HFFc6 (cell line): ENCODE measurements around the gene ADORA2A. TPM values are rescaled to one million over a fixed set of nuclear protein-coding genes. Genes with fewer than 3 reads are reported as not detected.

ENCODE experiments used
- DNase-seq: peaks from one replicate; pipeline ENCODE4 v3.0.0-alpha.2; 2018
- H3K27ac Mint-ChIP-seq: 2 replicates; pipeline ENCODE4 v1.8.0; 2020; ENCODE audit warnings: mild to moderate bottlenecking, mixed read lengths
- H3K27me3 Mint-ChIP-seq: 2 replicates; pipeline ENCODE4 v1.8.0; 2021; ENCODE audit warnings: mild to moderate bottlenecking, moderate library complexity, mixed read lengths; ENCODE audit not compliant: insufficient read depth
- H3K36me3 Mint-ChIP-seq: 2 replicates; pipeline ENCODE4 v1.8.0; 2021; ENCODE audit warnings: low read depth, mixed read lengths
- H3K4me1 Mint-ChIP-seq: 2 replicates; pipeline ENCODE4 v1.8.0; 2020; ENCODE audit warnings: low read depth, mixed read lengths
- H3K4me3 Mint-ChIP-seq: 2 replicates; pipeline ENCODE4 v1.8.0; 2020; ENCODE audit warnings: mild to moderate bottlenecking, moderate library complexity, mixed read lengths
- H3K9me3 Mint-ChIP-seq: 2 replicates; pipeline ENCODE4 v1.8.0; 2020; ENCODE audit warnings: mild to moderate bottlenecking, mixed read lengths
- total RNA-seq, 6 experiments: library from RNA; stranded (reverse); fragmentation: NEBNext Ultra II Directional; extraction: Animal tissue kit (Norgen Biotek cat#: 25700); gene quantifications; 2 replicates in 1 of 6; 3 replicates in 5 of 6; pipeline ENCODE4 v1.2.3, GENCODE V29; 2021
- TF ChIP-seq, protein P1 (sequence below): fragments of 200-600 bp; sonication (generic); IDR thresholded peaks from 2 replicates; pipeline ENCODE4 v1.5.0; 2021; ENCODE audit warnings: antibody characterized with exemption, mild to moderate bottlenecking

Gene ADORA2A
- total RNA-seq, 6 experiments from 2014 or later: 1.1 to 2.9 (median 1.4) TPM

DNA sequence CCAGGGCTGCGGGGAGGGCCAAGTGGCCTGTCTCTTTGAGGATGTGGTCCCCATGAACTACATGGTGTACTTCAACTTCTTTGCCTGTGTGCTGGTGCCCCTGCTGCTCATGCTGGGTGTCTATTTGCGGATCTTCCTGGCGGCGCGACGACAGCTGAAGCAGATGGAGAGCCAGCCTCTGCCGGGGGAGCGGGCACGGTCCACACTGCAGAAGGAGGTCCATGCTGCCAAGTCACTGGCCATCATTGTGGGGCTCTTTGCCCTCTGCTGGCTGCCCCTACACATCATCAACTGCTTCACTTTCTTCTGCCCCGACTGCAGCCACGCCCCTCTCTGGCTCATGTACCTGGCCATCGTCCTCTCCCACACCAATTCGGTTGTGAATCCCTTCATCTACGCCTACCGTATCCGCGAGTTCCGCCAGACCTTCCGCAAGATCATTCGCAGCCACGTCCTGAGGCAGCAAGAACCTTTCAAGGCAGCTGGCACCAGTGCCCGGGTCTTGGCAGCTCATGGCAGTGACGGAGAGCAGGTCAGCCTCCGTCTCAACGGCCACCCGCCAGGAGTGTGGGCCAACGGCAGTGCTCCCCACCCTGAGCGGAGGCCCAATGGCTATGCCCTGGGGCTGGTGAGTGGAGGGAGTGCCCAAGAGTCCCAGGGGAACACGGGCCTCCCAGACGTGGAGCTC is 13.5 kb downstream of the ADORA2A start:
- Mint-ChIP-seq H3K4me1 (peaks cover 51% of the 10 kb centered on the region), H3K9me3 (no peaks in the 10 kb centered on the region), H3K27me3 (no peaks in the 10 kb centered on the region; the same call in 1 of the 2 replicates), H3K36me3 (no peaks in the 10 kb centered on the region), H3K4me3 (no peak overlapping the region), H3K27ac (no peak overlapping the region)
- TF ChIP-seq, protein P1, sequence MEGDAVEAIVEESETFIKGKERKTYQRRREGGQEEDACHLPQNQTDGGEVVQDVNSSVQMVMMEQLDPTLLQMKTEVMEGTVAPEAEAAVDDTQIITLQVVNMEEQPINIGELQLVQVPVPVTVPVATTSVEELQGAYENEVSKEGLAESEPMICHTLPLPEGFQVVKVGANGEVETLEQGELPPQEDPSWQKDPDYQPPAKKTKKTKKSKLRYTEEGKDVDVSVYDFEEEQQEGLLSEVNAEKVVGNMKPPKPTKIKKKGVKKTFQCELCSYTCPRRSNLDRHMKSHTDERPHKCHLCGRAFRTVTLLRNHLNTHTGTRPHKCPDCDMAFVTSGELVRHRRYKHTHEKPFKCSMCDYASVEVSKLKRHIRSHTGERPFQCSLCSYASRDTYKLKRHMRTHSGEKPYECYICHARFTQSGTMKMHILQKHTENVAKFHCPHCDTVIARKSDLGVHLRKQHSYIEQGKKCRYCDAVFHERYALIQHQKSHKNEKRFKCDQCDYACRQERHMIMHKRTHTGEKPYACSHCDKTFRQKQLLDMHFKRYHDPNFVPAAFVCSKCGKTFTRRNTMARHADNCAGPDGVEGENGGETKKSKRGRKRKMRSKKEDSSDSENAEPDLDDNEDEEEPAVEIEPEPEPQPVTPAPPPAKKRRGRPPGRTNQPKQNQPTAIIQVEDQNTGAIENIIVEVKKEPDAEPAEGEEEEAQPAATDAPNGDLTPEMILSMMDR: no peak
- no peak for DNase-seq

DNA sequence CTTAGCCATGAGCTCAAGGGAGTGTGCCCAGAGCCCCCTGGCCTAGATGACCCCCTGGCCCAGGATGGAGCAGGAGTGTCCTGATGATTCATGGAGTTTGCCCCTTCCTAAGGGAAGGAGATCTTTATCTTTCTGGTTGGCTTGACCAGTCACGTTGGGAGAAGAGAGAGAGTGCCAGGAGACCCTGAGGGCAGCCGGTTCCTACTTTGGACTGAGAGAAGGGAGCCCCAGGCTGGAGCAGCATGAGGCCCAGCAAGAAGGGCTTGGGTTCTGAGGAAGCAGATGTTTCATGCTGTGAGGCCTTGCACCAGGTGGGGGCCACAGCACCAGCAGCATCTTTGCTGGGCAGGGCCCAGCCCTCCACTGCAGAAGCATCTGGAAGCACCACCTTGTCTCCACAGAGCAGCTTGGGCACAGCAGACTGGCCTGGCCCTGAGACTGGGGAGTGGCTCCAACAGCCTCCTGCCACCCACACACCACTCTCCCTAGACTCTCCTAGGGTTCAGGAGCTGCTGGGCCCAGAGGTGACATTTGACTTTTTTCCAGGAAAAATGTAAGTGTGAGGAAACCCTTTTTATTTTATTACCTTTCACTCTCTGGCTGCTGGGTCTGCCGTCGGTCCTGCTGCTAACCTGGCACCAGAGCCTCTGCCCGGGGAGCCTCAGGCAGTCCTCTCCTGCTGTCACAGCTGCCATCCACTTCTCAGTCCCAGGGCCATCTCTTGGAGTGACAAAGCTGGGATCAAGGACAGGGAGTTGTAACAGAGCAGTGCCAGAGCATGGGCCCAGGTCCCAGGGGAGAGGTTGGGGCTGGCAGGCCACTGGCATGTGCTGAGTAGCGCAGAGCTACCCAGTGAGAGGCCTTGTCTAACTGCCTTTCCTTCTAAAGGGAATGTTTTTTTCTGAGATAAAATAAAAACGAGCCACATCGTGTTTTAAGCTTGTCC is 14.3 kb downstream of the ADORA2A start:
- H3K9me3 Mint-ChIP-seq: no peaks in the 10 kb centered on the region
- H3K4me1 Mint-ChIP-seq: peaks cover 43% of the 10 kb centered on the region
- H3K36me3 Mint-ChIP-seq: no peaks in the 10 kb centered on the region
- no peak overlapping the region for H3K4me3 Mint-ChIP-seq
- TF ChIP-seq, protein P1: no peak
- no peak for DNase-seq
- no peak overlapping the region for H3K27ac Mint-ChIP-seq
- H3K27me3 Mint-ChIP-seq: no peaks in the 10 kb centered on the region; the same call in 1 of the 2 replicates

DNA sequence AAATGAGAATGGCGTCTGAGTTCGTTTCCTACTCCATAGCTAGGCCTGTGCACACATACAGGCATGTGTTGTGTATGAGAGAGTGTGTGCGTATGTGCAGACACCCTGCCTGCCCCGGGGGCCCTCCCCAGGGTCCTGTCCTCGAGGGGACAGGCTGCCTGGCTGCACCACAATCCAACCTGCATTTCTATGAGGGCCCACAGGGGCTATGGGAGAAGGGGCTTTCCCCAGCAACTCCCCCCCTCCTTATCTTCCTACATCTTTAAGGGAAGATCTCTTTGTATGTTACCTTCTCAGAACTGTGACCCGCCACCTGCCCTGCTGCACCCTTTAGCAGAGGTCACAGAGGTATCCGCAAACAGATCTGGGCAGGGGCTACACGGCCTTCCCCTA is 14.9 kb downstream of the ADORA2A start:
- Mint-ChIP-seq H3K4me1 (peaks cover 37% of the 10 kb centered on the region), H3K36me3 (no peaks in the 10 kb centered on the region), H3K27me3 (no peaks in the 10 kb centered on the region), H3K9me3 (no peaks in the 10 kb centered on the region), H3K27ac (no peak overlapping the region), H3K4me3 (no peak overlapping the region)
- no peak for DNase-seq
- TF ChIP-seq, protein P1: no peak

DNA sequence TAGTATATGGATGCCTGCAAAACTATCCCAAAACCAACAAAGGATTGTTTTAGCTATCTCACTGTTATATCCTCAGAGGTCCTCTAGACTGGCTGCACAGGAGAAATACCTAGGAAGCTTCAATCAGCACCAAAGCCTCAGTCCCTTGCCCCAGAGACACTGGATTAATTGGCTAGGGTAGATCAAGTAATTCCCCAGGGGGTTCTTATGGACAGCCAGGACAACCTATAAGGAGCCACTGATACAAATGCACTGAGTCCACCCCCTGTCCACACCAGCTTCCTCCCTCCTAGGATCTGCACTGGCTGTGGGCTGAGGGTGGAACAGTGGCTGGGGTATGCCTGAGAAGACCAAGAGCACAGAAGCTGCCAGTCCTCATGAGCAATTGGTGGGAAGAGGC is 16.3 kb downstream of the ADORA2A start:
- Mint-ChIP-seq H3K27me3 (no peaks in the 10 kb centered on the region), H3K4me1 (peaks cover 24% of the 10 kb centered on the region), H3K36me3 (no peaks in the 10 kb centered on the region), H3K4me3 (no peak overlapping the region), H3K27ac (no peak overlapping the region), H3K9me3 (no peaks in the 10 kb centered on the region)
- TF ChIP-seq, protein P1: no peak
- DNase-seq: no peak

DNA sequence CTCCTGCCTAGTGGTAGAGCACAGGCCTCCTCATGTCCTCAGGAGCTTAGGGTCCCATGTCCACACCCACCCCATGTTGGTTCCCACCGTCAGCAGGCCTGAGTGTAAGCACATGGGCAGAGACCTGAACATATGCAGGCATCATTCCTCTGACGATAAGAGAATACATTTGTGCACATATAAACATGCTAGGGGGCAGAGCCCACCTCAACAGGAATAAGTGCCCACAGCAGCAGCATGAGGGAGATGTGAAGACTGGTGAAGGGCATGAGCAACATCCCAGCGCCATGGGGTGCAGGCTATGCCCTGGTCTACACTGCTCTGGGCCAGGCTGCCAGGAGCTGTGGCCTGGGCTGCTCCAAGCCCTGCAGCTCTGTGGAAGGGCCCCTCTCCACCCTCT is 16.9 kb downstream of the ADORA2A start:
- Mint-ChIP-seq H3K36me3 (no peaks in the 10 kb centered on the region), H3K4me1 (peaks cover 24% of the 10 kb centered on the region), H3K9me3 (no peaks in the 10 kb centered on the region), H3K27ac (no peak overlapping the region), H3K4me3 (no peak overlapping the region), H3K27me3 (no peaks in the 10 kb centered on the region)
- TF ChIP-seq, protein P1: no peak
- DNase-seq: no peak
